Suprapubic skin (tissue), 4 donors: Measurements from ENCODE around the gene CFL2. TPM values are rescaled to one million over a fixed set of nuclear protein-coding genes. Genes with fewer than 3 reads are reported as not detected.

Experiments
- total RNA-seq, 4 donors: library from RNA; depleted of rRNA; stranded (reverse); fragments of >200 nt; gene quantifications; one replicate each; pipeline ENCODE4 v1.1.0, GENCODE V29; 2016

The CFL2 gene
- total RNA-seq, 4 donors from 2014 or later: 3.7 to 23.9 (median 8.7) TPM

Other genes starting within 250 kb of the CFL2 start
- gene EAPP, start 174.9 kb downstream of the CFL2 start, total RNA-seq: 10 to 100 TPM; 31.6 to 52.5 (median 43.7) TPM
- 10 to 100 TPM; 51.7 to 89.1 (median 70.9) TPM for gene SNX6, start 84.4 kb downstream of the CFL2 start, total RNA-seq
- gene BAZ1A, start 160.8 kb upstream of the CFL2 start, total RNA-seq: 10 to 100 TPM; 37.0 to 95.1 (median 55.7) TPM